CD14-positive monocyte (primary cell): ENCODE measurements around the gene KSR2. TPM values are rescaled to one million over a fixed set of nuclear protein-coding genes. Genes with fewer than 3 reads are reported as not detected.

Source experiments
- DNase-seq, 3 donors: peaks; one replicate each; pipeline ENCODE4 v3.0.0-alpha.2; 2011 to 2022
- H2AFZ ChIP-seq: 2 replicates; pipeline ENCODE4 v1.6.0; 2012; ENCODE audit warnings: mild to moderate bottlenecking, low read depth, low read length, inconsistent platforms; ENCODE audit not compliant: insufficient read depth, poor library complexity, severe bottlenecking
- H3K27ac ChIP-seq, 2 donors: 1 replicate in 1 of 2; 2 replicates in 1 of 2; pipeline ENCODE4 v1.5.1; 2012 to 2013; ENCODE audit warnings: low read length in 2 of 2, control low read depth in 1 of 2, inconsistent platforms in 1 of 2, low read depth in 1 of 2, mild to moderate bottlenecking in 1 of 2
- H3K27me3 ChIP-seq, 2 donors: one replicate each; pipeline versions ENCODE4 v1.6.0 to v1.6.1; 2011 to 2013; ENCODE audit warnings: low read length in 2 of 2; ENCODE audit not compliant: control insufficient read depth in 2 of 2, insufficient read depth in 2 of 2
- H3K36me3 ChIP-seq, 2 donors: replicated peaks in 1 of 2; 1 replicate in 1 of 2; 2 replicates in 1 of 2; pipeline versions ENCODE4 v1.5.1 to v1.6.1; 2012 to 2013; ENCODE audit warnings: low read length in 2 of 2, control low read depth in 1 of 2, inconsistent platforms in 1 of 2, mild to moderate bottlenecking in 1 of 2; ENCODE audit not compliant: insufficient read depth in 2 of 2, control insufficient read depth in 1 of 2
- H3K4me1 ChIP-seq, 2 donors: 1 replicate in 1 of 2; 2 replicates in 1 of 2; pipeline versions ENCODE4 v1.5.1 to v1.6.1; 2012 to 2013; ENCODE audit warnings: low read length in 2 of 2, control low read depth in 1 of 2, inconsistent platforms in 1 of 2, mild to moderate bottlenecking in 1 of 2, moderate library complexity in 1 of 2; ENCODE audit not compliant: insufficient read depth in 2 of 2, control insufficient read depth in 1 of 2
- H3K4me2 ChIP-seq: replicated peaks from 2 replicates; pipeline ENCODE3; 2012; ENCODE audit warnings: low read length, moderate library complexity, mild to moderate bottlenecking; ENCODE audit not compliant: poor library complexity, severe bottlenecking; ENCODE audit errors: extremely low read depth
- H3K4me3 ChIP-seq, 3 experiments: fragments of 200-600 bp in 1 of 3; sonication (generic) in 1 of 3; replicated peaks in 1 of 3; 1 replicate in 2 of 3; 2 replicates in 1 of 3; pipeline ENCODE4 v1.5.1; 2011 to 2013; ENCODE audit warnings: low read length in 3 of 3, mild to moderate bottlenecking in 3 of 3, control low read depth in 2 of 3, low read depth in 2 of 3, inconsistent platforms in 1 of 3, moderate library complexity in 1 of 3
- H3K79me2 ChIP-seq: 2 replicates; pipeline ENCODE4 v1.6.0; 2012; ENCODE audit warnings: mild to moderate bottlenecking, control low read depth, inconsistent platforms, low read length, moderate library complexity; ENCODE audit not compliant: insufficient read depth
- H3K9ac ChIP-seq: 2 replicates; pipeline ENCODE4 v1.6.0; 2017; ENCODE audit warnings: low read length, mild to moderate bottlenecking; ENCODE audit not compliant: insufficient read depth, poor library complexity, severe bottlenecking
- H3K9me3 ChIP-seq, 2 donors: replicated peaks in 1 of 2; 1 replicate in 1 of 2; 2 replicates in 1 of 2; pipeline versions ENCODE4 v1.5.1 to v1.6.1; 2012 to 2013; ENCODE audit warnings: low read length in 2 of 2, control low read depth in 1 of 2; ENCODE audit not compliant: control insufficient read depth in 1 of 2, insufficient read depth in 1 of 2
- H4K20me1 ChIP-seq: 2 replicates; pipeline ENCODE4 v1.6.0; 2012; ENCODE audit warnings: mild to moderate bottlenecking, low read length, control low read depth, moderate library complexity; ENCODE audit not compliant: insufficient read depth
- H3K27ac Mint-ChIP-seq, 7 donors: one replicate each; pipeline ENCODE4 v1.8.0; 2020; ENCODE audit warnings: mild to moderate bottlenecking in 7 of 7, mixed read lengths in 7 of 7, moderate library complexity in 6 of 7, inconsistent platforms in 2 of 7
- H3K27me3 Mint-ChIP-seq, 3 donors: one replicate each; pipeline ENCODE4 v1.8.0; 2021 to 2022; ENCODE audit warnings: low read depth in 3 of 3, mild to moderate bottlenecking in 3 of 3, mixed read lengths in 3 of 3, moderate library complexity in 3 of 3, inconsistent platforms in 1 of 3
- H3K36me3 Mint-ChIP-seq, 2 donors: one replicate each; pipeline ENCODE4 v1.8.0; 2020; ENCODE audit warnings: mixed read lengths in 2 of 2, inconsistent platforms in 1 of 2, mild to moderate bottlenecking in 1 of 2
- H3K4me1 Mint-ChIP-seq: one replicate; pipeline ENCODE4 v1.8.0; 2020; ENCODE audit warnings: mild to moderate bottlenecking, mixed read lengths
- H3K4me3 Mint-ChIP-seq, 2 donors: one replicate each; pipeline ENCODE4 v1.8.0; 2020; ENCODE audit warnings: mild to moderate bottlenecking in 2 of 2, mixed read lengths in 2 of 2, moderate library complexity in 1 of 2
- H3K9me3 Mint-ChIP-seq, 7 donors: one replicate each; pipeline ENCODE4 v1.8.0; 2020 to 2022; ENCODE audit warnings: mixed read lengths in 7 of 7, mild to moderate bottlenecking in 6 of 7, moderate library complexity in 6 of 7, inconsistent platforms in 2 of 7
- CTCF ChIP-seq: fragments of 200-600 bp; IDR thresholded peaks from one replicate; pipeline ENCODE4 v1.8.0; 2022; ENCODE audit warnings: antibody characterized with exemption, mild to moderate bottlenecking
- WGBS: methylation state at CpG from one replicate; pipeline ENCODE4 v1.1.5; 2013; ENCODE audit warnings: missing lambda C conversion rate; ENCODE audit not compliant: insufficient coverage; 5-methylcytosine and 5-hydroxymethylcytosine counted together
- intact Hi-C, 2 donors: fragments of 100-400 bp; cut with micrococcal nuclease; formaldehyde crosslinking; loops; one replicate each; pipeline versions ENCODE4 v1.15.0 to v1.15.1; 2023
- polyA plus RNA-seq, 3 donors: library from polyadenylated mRNA; depleted of rRNA in 1 of 3; unstranded in 2 of 3; stranded (reverse) in 1 of 3; fragments of 300-500 nt in 2 of 3; fragments of >200 nt in 1 of 3; fragmentation: Illumina TruSeq in 2 of 3; gene quantifications; 1 replicate in 2 of 3; 2 replicates in 1 of 3; pipeline ENCODE4 v1.2.3, GENCODE V29; 2012 to 2021

The KSR2 gene
- polyA plus RNA-seq, 3 donors, result not detected

- Histone ChIP-seq H3K9ac (no peak overlapping the region), H2AFZ (no peak overlapping the region), H3K4me1 (no peaks in the 10 kb centered on the region), H3K4me3 (no peak overlapping the region), H3K36me3 (no peaks in the 10 kb centered on the region), H3K27me3 (no peaks in the 10 kb centered on the region), H3K27ac (no peak overlapping the region), H3K9me3 (no peaks in the 10 kb centered on the region), H4K20me1 (no peaks in the 10 kb centered on the region), H3K4me2 (no peak overlapping the region), H3K79me2 (no peaks in the 10 kb centered on the region)
- H3K27me3 Mint-ChIP-seq, result peaks cover 0 to 3% (median 1%) of the 10 kb centered on the region in 3 donors
- no peak for DNase-seq
- no CpG with 5 or more reads among the region's 1 CpG for WGBS
- H3K27ac Mint-ChIP-seq, result no peak overlapping the region
- intact Hi-C loops, result no loop called here
- no peaks in the 10 kb centered on the region for H3K36me3 Mint-ChIP-seq
- TF ChIP-seq CTCF, result no peak
- H3K4me3 Mint-ChIP-seq, result no peak overlapping the region
- H3K9me3 Mint-ChIP-seq, result peaks cover 0 to 8% (median 2%) of the 10 kb centered on the region in 7 donors
- H3K4me1 Mint-ChIP-seq, result no peaks in the 10 kb centered on the region
Observed at GRCh38 chr12:117622741-117623140, 346.0 kb downstream of the KSR2 start.

GRCh38 chr12:117622087-117622486 lies 346.7 kb downstream of the KSR2 start:
- Histone ChIP-seq H3K4me1 (no peaks in the 10 kb centered on the region), H3K79me2 (no peaks in the 10 kb centered on the region), H3K9ac (no peak overlapping the region), H3K36me3 (no peaks in the 10 kb centered on the region), H3K27ac (no peak overlapping the region), H3K9me3 (no peaks in the 10 kb centered on the region), H3K27me3 (no peaks in the 10 kb centered on the region), H2AFZ (no peak overlapping the region), H3K4me3 (no peak overlapping the region), H3K4me2 (no peak overlapping the region), H4K20me1 (no peaks in the 10 kb centered on the region)
- DNase-seq, result no peak
- H3K4me3 Mint-ChIP-seq, result no peak overlapping the region
- H3K27ac Mint-ChIP-seq, result no peak overlapping the region
- TF ChIP-seq CTCF, result no peak
- intact Hi-C loops, result no loop called here
- peaks cover 0 to 8% (median 2%) of the 10 kb centered on the region in 7 donors for H3K9me3 Mint-ChIP-seq
- no peaks in the 10 kb centered on the region for H3K4me1 Mint-ChIP-seq
- no peaks in the 10 kb centered on the region for H3K36me3 Mint-ChIP-seq
- peaks cover 0 to 3% (median 1%) of the 10 kb centered on the region in 3 donors for H3K27me3 Mint-ChIP-seq
